HG03571 (cell line): ENCODE measurements around the gene PELI1.
A peak's percentile ranks its signal among the peaks of the same experiment; 100 is the strongest.
"Not testable (repeated sequence)": the region's sequence is repeated elsewhere in the genome, so short reads cannot be mapped to it uniquely, and the experiment has no call there.

ENCODE experiments used
- ATAC-seq: cut with Tn5 transposase; IDR thresholded peaks from one replicate; pipeline ENCODE4 v1.9.1; 2021; ENCODE audit not compliant: unreplicated experiment

Gene PELI1

DNA sequence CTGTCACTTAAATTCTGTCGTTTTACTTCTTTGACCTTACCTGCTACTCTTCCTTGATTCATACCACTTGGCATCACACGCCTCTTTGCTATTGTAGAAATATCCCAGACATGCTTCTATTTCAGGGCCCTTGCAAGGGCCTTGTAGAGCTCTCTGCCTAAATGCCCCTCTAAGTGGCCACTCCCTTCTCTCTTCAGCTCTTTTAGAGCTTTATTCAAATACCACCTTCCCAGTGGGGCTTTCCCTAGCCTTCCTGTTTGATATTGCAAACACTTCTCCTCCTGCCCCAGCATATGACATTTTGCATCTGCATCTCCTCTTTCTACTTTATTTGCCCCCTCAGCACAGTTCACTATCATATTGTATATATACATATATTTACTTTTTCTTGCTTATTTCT is 54.0 kb downstream of the PELI1 start:
- no peak for ATAC-seq

DNA sequence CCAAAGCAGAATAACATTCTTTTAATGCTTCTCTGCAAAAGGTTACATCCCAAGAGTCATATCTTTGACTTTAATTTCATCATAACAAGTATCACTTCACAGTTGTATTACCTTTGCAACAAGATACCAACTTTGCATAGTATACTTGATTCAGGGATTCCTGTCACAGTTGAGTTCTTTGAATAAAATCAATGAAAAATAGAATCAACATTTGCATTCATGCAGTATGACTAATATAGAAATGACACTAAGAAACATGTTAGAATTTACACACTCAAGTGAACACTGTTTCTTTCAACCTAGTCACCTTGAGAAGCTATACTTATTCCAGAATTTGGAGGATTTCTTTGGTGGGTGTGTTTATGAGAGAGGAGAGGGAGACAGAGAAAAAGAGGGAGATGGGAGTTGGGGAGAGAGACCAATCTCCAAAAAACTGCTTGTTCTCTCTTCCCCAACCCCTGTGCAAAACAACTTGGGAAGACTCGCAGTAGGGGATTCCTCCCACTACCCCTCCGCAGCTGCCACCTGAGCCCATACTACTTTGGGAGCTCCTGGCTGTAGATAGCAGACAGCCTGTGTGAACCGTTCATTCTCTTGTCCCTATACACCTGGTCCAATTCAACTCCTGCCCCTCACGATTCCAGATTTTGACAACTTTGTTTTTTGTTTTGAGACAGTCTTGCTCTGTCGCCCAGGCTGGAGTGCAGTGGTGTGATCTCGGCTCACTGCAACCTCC is 57.7 kb downstream of the PELI1 start:
- no peak for ATAC-seq

- ATAC-seq, result no peak
Observed at GRCh38 chr2:64085936-64086335, 58.3 kb downstream of the PELI1 start.

GRCh38 chr2:64081046-64081445 is 63.2 kb downstream of the PELI1 start:
- no peak for ATAC-seq

DNA sequence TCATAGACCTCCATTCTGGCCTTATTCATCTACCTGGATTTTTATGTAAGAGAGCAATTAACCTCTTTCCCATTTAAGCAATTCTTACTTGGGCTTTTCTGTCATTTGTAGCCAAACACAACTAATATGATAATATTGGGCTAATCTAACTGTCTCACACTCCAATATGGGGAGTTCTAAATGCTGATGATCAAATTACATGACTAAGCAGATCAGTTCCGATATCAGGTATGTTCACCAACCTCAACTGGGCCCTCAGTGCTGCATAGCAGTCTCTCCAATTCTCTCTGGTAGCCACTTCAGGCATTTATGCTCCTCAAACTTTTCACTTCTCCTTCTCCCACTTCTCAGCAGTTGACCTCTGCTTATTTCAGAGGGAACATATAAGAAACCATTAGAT is 64.0 kb downstream of the PELI1 start:
- no peak for ATAC-seq

DNA sequence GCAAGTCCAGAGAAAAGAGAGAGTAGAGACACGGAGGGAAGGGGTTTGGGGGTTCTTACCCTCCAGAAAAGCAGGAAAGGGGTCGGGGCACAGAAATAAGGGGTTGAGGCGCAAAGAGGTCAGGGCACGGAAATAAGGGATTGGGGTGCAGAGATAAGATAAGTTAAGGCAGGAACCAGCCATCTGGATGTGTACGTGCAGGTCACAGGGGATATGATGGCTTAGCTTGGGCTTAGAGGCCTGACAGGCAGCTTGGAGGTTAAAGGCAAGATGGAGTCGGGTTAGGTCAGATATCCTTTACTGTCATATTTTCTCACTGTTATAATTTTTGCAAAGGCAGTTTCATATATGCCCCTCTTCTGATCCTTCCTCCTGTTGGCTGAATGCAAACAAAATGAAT is 64.5 kb downstream of the PELI1 start:
- not testable (repeated sequence) for ATAC-seq

DNA sequence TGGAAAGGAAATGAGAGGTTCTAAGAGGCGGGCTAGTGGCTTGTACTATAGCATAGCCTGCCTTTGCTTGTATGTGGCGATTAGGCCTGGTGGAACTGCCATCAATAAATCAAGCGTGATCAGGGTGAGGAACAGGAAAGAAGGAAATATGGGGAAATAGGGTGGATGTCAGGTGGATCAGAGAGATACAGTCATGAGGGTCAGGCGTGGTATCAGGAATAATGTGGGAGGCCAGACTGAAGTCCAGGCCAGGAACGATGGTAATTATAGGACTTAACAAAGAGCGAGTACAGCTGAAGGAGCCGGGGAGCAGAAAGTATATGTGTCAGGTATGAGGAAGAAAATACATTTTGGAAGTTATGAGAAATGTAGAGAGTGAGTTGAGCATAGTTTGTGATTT is 67.4 kb downstream of the PELI1 start:
- not testable (repeated sequence) for ATAC-seq

- ATAC-seq, result not testable (repeated sequence)
Observed at GRCh38 chr2:64074616-64075015, 69.6 kb downstream of the PELI1 start.

DNA sequence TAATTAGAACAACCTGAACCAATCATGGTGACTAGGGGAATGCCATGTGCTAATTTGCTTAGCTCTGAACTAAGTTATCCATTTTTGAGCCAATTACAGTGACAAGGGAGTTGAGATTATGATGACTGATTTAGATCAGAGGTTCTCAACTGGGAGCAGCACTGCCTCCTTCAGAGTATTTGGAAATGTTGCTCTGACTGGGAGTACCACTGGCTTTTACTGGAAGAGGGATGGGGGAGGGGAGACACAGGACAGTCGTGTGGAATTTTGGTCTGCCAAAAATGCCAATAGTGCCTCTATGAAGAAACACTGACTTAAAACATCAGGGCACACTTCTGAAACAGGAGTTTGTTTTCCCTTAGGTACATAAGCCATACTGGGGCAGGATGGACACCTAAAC is 76.9 kb downstream of the PELI1 start:
- no peak for ATAC-seq

GRCh38 chr2:64065516-64065915 is 78.7 kb downstream of the PELI1 start:
- no peak for ATAC-seq

DNA sequence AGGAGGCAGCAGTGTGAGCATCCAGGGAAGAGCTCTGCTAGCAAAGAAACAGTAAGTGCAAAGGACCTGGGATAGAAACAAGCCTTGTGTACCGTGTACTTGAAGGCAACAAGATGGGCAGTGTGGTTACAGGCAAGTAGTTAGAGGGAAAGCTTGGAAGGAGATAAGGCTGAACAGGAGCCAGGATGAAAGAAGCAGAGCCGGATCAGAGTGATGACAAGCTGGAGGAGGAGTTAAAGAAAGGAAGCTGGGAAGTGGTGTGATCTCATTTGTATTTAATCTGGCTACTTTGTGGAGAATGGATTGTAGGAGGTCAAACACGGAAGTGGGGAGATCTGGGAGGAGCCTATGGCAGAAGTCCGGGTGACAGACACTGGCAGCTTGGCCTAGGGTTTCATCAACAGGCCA is 80.3 kb downstream of the PELI1 start:
- no peak for ATAC-seq

DNA sequence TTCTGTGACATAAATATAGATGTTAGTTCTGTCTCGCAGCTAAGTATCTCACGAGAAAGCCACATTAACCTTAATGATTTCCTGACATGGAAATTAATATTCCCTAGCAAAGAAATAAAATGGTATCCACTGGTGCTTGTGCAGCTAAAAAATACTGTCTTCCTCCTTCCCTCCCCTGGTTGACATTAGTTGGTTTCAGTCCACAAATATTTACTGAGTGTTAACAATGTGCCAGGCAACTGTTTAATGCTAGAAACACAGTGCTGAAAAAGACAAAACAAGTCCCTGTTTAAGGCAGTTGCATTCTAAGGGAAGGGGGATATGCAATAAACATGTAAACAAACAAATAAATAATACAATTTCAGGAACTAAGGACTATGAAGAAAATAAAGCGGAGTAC is 80.8 kb downstream of the PELI1 start:
- no peak for ATAC-seq

GRCh38 chr2:64062840-64063239 is 81.4 kb downstream of the PELI1 start:
- ATAC-seq, result no peak

DNA sequence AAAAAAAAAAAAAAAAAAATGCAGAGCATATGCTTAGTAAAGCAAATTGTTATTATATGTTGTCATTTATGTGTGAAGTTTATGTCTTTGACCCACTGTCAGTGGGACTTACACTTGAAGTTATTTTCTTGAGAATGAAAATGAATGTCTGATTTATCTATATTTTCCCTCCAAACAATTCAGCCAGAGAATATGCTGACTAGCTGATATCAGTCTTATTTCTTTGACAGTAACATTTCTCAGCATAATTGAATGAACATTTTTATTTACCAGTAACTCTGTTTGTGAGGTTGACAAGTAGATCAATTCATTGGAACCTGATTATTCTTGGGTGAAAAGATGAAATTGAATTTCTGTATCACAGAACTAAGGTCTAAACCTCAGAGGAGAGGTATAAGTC is 85.0 kb downstream of the PELI1 start:
- ATAC-seq, result no peak

DNA sequence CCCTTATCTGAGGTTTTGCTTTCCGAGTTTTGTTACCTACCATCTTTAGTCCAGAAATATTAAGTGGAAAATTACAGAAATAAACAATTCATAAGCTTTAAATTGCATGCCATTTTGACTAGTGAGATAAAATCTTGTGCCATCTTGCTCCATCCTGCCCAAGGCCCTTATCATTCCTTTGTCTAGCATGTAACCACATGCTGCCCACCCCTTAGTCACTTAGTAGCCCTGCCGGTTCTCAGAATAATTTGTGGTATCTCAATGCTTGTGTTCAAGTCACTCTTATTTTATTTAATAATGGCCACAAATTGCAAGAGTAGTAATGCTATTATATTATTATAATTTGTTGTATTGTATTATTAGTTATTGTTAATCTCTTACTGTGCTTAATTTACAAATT is 88.2 kb downstream of the PELI1 start:
- no peak for ATAC-seq

DNA sequence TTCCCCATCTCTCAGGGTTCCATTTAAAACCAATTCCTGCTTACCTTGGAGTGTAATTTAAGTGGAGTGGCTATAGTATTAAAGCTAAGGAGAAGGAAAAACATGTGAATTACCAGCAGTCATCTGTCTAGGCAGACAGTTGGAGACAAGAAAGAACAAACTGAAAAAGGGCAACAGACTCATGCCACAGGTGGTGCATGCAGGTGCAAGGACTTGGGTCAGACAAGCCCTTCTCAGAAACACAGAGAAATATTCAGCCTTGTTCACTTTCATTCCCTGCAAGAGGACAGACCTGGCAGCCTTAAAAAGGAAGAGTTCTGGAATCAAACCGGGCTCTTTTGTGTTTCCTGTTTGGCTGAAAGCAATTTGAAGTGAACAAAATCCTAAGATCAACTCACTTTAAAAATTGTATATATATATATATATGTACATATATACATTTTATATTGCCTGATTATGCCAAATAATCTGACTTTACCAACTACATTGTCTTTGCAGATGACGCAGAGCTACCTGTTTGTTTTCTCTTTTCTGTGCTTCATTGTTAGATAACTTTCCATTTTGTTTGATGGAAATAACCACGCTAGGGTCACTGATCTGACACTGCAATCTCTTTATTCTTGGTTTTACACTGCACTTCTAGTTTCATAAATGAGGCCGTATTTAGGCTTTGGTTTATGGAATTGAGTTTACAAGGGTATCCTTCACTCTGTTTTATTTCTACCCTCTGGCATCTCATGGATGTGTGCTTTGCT is 89.9 kb downstream of the PELI1 start:
- ATAC-seq, result no peak

GRCh38 chr2:64052463-64053241 is 91.6 kb downstream of the PELI1 start:
- ATAC-seq, result no peak

DNA sequence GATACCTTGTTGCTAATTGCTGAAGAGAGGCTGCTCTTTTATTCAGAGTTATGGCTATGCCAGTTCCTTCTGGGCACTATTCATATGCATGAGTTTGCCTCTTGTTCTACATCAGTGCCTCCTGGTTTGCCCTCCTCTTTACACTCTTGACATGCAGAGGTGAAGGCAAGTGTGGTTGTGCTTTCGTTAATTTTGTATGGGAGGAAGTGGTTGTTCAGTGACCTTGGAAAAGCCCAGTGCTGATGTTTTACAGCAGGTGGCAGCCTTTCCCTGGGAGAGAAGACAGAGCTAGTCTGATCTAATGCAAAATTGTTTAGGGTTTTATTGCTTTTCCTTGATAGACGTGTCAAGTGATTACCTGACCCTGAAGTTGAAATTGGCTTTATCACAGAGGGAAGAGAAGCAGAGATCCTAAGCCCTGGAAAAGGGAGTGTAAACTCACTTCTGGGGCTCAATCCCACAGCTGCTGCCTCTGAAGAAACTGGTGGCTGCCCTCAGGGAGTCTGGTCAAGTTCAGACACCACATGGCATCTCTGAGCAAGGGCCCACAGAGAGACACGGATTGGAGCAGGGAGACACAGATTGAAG is 94.5 kb downstream of the PELI1 start:
- peak; percentile 75 for ATAC-seq

DNA sequence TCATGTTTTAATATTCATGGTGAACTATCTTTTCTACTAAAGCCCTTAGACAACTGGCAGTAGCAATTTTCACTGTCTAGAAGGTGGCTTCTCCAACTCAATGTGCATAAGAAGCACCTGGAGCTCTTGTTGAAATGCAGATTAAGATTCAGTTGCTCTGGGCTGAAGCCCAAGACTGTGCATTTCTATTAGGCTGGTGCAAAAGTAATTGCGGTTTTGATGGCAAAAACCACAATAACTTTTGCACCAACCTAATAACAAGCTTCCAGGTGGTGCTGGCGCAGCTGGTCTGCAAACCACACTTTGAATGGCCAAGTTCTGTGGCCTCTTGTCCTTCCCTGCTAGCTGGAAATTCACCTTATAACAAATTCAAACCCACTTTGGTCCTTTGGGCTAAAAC is 98.3 kb downstream of the PELI1 start:
- no peak for ATAC-seq
